HG03342 (cell line): Measurements from ENCODE around the gene PCBP1.
A peak's percentile ranks its signal among the peaks of the same experiment; 100 is the strongest.
"Not testable (repeated sequence)": the region's sequence is repeated elsewhere in the genome, so short reads cannot be mapped to it uniquely, and the experiment has no call there.

Source experiments
- ATAC-seq: cut with Tn5 transposase; IDR thresholded peaks from one replicate; pipeline ENCODE4 v1.9.1; 2021; ENCODE audit warnings: mild to moderate bottlenecking, moderate library complexity; ENCODE audit not compliant: unreplicated experiment

The PCBP1 gene

GRCh38 chr2:70080610-70081200 is 6.6 kb upstream of the PCBP1 start:
- ATAC-seq, result no peak

DNA sequence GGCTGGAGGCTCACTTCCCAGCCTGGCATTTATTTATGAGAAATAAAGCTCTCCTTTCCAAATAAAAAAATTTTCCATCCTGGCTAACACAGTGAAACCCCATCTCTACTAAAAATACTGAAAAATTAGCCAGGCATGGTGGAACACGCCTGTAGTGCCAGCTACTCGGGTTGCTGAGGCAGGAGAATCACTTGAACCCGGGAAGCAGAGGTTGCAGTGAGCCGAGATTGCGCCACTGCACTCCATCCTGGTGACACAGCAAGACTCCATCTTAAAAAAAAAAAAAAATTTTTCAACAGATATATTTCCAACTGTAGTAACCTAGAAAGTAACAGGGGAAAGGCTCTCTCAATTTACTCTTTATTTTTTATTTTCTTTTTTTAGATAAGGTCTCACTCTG is 6.1 kb upstream of the PCBP1 start:
- ATAC-seq, result no peak

DNA sequence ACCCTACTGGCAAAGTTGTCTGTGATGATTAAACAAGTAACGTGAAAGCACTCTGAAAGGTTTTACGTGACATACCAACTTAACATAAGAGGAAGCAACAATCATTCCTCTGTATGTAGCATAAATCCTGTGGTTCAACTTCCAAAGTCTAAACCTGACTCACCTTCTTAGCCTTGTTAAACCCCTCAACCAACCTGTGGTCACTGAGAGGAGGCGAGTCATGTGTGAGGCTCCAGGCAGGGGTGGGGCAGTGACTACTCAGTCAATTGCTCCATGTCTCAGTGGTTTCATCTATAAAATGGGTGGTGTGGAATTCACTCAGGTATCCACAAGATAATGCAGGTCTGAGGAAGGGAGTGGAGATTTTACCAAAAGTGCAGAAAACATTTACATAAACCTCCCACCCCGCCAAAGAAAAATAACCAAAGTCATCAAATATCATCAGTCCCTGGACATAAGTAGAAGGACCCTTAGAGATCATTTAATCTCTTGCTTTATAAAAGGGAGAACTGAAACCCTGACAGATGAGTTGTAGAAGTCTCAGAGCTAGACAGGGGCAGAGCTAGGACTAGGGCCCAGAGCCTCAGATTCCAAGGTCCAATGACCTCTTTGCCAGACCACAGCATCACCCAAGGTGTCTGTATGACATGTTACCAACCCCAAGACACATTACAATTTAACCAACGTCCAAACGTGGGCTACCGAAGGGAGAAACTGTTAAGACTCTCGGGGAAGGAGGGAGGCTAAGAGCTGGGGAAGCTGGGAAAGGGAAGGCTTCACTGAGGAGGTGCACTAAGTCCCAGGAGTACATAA is 3.7 kb upstream of the PCBP1 start:
- ATAC-seq, result peak; percentile 31

DNA sequence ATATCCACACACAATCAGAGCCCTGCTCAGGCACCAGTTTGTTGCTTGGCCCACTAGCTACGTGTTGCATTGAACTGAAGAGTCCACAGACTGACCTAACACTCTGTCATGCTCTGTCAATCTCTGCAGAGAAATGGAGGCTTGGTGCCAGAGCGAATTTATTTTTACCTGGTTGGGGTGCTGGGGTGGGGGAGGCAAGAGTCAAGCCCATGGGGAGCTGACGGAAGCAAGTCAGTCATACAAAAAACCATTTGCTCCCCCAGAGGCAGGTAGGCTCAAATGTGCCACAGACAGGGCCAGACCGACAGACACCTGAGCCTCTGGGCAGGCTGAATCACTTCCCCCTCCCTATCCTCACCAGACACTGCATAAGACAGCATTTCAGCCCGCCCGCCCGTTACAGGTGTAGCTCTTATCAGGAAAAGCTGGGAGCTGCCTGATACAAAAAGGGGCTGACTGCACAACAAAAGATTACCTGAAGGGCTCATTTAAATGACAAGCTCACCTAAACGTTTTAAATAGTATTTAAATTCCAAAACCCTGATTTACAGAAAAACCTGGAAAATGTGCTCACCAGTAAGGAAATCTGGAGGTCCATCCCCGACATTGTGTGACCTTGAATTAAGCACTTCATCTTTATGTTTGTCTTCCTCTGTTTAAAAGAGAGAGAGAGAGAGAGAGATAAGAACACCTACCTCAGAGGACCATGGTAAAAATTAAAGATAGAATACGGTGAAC is 2.1 kb upstream of the PCBP1 start:
- no peak for ATAC-seq

DNA sequence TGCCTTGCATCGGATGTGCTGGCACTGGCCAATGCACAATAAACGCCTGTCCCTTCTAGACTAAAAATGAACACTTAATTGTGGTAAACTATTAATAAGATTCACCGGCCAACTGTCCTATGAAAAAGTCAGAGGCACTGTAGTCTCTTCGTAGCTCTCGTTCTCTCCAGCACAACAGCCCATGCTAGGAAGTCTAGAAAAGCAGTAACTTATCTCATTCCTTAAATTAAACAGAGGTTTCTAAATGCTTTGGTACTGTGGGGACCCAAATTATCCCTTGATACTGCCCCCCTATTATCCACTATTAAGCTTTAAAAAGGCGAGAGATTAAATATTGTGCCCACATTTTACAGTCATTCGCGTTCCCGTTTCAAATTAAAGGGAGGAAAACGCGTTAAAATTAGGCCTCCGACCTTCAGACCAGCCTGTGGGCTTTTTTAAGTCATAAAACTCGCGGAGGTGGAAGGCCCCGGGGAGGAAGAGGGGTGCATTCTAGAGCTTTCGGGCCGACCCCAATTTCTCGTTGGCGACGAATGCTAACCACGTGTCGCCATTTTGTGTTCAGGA is 1.5 kb upstream of the PCBP1 start:
- no peak for ATAC-seq

GRCh38 chr2:70086278-70086837 is 919 bp upstream of the PCBP1 start:
- peak; percentile 39 for ATAC-seq

DNA sequence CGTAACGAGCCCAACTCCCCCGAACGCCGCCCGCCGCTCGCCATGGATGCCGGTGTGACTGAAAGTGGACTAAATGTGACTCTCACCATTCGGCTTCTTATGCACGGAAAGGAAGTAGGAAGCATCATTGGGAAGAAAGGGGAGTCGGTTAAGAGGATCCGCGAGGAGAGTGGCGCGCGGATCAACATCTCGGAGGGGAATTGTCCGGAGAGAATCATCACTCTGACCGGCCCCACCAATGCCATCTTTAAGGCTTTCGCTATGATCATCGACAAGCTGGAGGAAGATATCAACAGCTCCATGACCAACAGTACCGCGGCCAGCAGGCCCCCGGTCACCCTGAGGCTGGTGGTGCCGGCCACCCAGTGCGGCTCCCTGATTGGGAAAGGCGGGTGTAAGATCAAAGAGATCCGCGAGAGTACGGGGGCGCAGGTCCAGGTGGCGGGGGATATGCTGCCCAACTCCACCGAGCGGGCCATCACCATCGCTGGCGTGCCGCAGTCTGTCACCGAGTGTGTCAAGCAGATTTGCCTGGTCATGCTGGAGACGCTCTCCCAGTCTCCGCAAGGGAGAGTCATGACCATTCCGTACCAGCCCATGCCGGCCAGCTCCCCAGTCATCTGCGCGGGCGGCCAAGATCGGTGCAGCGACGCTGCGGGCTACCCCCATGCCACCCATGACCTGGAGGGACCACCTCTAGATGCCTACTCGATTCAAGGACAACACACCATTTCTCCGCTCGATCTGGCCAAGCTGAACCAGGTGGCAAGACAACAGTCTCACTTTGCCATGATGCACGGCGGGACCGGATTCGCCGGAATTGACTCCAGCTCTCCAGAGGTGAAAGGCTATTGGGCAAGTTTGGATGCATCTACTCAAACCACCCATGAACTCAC is 673 bp downstream of the PCBP1 start:
- no peak for ATAC-seq

- no peak for ATAC-seq
Observed at GRCh38 chr2:70088598-70089219, 1.4 kb downstream of the PCBP1 start.

GRCh38 chr2:70089220-70089982 is 2.1 kb downstream of the PCBP1 start:
- no peak for ATAC-seq

DNA sequence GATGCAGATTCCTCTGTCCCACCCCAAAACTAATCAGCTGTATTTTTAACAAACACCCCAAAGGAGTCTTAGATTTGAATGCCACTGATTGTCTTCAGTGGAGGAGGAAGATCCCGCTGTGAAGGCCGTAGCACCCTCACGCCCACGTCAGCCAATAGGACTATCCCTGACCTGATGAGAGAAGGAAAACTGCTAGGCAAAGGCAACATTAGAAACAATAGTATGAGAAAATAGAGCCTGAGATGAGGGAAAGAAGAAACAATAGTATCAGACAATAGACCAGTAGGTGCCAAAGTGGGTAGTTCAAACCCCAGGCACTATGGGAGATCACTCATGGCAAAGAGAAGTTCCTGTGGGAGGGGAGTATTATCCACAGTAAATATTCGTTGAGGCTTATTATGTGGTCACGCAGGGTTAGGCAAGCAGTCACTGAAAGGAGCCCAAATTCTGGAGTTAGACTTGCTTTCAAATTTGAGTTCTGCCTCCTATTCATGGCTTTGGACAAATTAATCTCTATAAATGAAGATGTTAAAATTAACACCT is 2.8 kb downstream of the PCBP1 start:
- no peak for ATAC-seq

- ATAC-seq, result no peak
Observed at GRCh38 chr2:70090706-70091334, 3.5 kb downstream of the PCBP1 start.

DNA sequence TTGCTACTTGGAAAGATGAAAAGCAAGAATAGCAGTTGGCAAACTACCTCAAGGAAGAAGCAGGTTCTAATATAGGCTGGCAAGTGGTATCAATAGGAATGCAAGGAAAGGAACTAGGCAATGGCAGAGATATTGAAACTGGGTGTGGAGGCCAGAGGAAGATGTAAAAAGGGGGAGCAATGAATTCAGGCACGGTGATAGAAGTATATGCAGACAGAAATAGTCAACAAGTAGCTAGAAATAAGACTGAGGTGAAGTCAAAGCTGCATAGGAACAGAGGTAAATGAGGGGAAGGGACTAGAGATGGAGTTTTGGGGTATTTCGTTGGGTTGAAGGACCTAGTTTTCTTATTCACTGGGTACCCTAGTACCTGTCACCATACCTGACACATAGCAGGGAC is 4.1 kb downstream of the PCBP1 start:
- no peak for ATAC-seq

DNA sequence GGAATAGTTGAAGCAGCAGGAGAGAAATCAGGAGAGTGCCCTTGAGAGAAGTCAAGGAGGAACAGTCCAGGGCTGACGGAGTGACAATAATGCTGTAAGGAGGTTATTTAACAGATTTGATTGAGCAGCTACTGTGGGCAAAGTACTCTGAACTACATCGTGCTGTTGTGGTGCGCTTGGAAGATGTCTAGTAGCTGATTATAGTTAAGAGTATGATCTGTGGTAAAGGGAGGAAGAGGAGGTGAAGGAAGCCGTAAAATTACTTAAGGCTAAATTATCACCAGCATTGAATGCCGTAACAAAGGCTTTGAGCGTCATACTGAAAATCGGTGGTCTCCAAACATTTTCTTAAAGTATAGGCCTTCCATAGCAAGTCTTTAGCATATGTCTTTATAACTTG is 4.5 kb downstream of the PCBP1 start:
- ATAC-seq, result no peak

- not testable (repeated sequence) for ATAC-seq
Observed at GRCh38 chr2:70092576-70093243, 5.4 kb downstream of the PCBP1 start.

GRCh38 chr2:70094171-70094977 is 7.1 kb downstream of the PCBP1 start:
- no peak for ATAC-seq

- peak; percentile 51 for ATAC-seq
Observed at GRCh38 chr2:70094978-70095719, 7.9 kb downstream of the PCBP1 start.
